MM.1S (cell line): ENCODE measurements around the gene MMP23B.

Source experiments
- DNase-seq: peaks from one replicate; pipeline ENCODE4 v3.0.0-alpha.2; 2015
- H2AFZ ChIP-seq: fragments of 300-600 bp; sonication (generic); 2 replicates; pipeline ENCODE4 v1.6.0; 2016; ENCODE audit warnings: antibody characterized with exemption, low read length
- H3F3A ChIP-seq: fragments of 300-600 bp; sonication (generic); 2 replicates; pipeline ENCODE4 v1.6.1; 2016; ENCODE audit warnings: mild to moderate bottlenecking, antibody characterized with exemption, low read length, moderate library complexity, mixed read lengths; ENCODE audit not compliant: insufficient read depth
- H3K27ac ChIP-seq: fragments of 300-600 bp; sonication (generic); 2 replicates; pipeline ENCODE4 v1.5.1; 2016; ENCODE audit warnings: mild to moderate bottlenecking, low read length
- H3K27me3 ChIP-seq: fragments of 300-600 bp; sonication (generic); replicated peaks from 2 replicates; pipeline ENCODE4 v1.6.0; 2016; ENCODE audit warnings: low read length; ENCODE audit not compliant: insufficient read depth
- H3K36me3 ChIP-seq: fragments of 300-600 bp; sonication (generic); replicated peaks from 2 replicates; pipeline ENCODE4 v1.6.1; 2016; ENCODE audit warnings: mild to moderate bottlenecking, low read length, mixed read lengths; ENCODE audit not compliant: insufficient read depth
- H3K4me1 ChIP-seq: fragments of 300-600 bp; sonication (generic); 2 replicates; pipeline ENCODE4 v1.6.1; 2016; ENCODE audit warnings: low read length, mixed read lengths
- H3K4me2 ChIP-seq: fragments of 300-600 bp; sonication (generic); 2 replicates; pipeline ENCODE4 v1.6.0; 2016; ENCODE audit warnings: low read depth, low read length
- H3K4me3 ChIP-seq: fragments of 300-600 bp; sonication (generic); 2 replicates; pipeline ENCODE4 v1.5.1; 2016; ENCODE audit warnings: low read length, mixed read lengths
- H3K79me2 ChIP-seq: fragments of 300-600 bp; sonication (generic); 2 replicates; pipeline ENCODE4 v1.6.1; 2016; ENCODE audit warnings: mixed run types, low read length, mixed read lengths
- H3K9ac ChIP-seq: fragments of 300-600 bp; sonication (generic); 2 replicates; pipeline ENCODE4 v1.6.1; 2016; ENCODE audit warnings: low read length, mixed read lengths
- H3K9me2 ChIP-seq: fragments of 300-600 bp; sonication (generic); replicated peaks from 2 replicates; pipeline ENCODE4 v1.6.1; 2016; ENCODE audit warnings: mild to moderate bottlenecking, low read length, mixed read lengths; ENCODE audit not compliant: insufficient read depth
- H3K9me3 ChIP-seq: fragments of 300-600 bp; sonication (generic); replicated peaks from 2 replicates; pipeline ENCODE4 v1.6.1; 2016; ENCODE audit warnings: mild to moderate bottlenecking, low read length, mixed read lengths; ENCODE audit not compliant: insufficient read depth
- H4K20me1 ChIP-seq: fragments of 300-600 bp; sonication (generic); 2 replicates; pipeline ENCODE4 v1.6.1; 2016; ENCODE audit warnings: mild to moderate bottlenecking, low read length, moderate library complexity, mixed read lengths; ENCODE audit not compliant: insufficient read depth
- EZH2 ChIP-seq: fragments of 300-600 bp; sonication (generic); optimal IDR thresholded peaks from 2 replicates; pipeline ENCODE3; 2017; ENCODE audit warnings: low read depth, mild to moderate bottlenecking, antibody characterized with exemption, low read length, mixed read lengths
- EZH2phosphoT487 ChIP-seq: fragments of 300-600 bp; sonication (generic); IDR thresholded peaks from 2 replicates; pipeline ENCODE4 v1.6.1; 2018; ENCODE audit warnings: antibody characterized with exemption, low read length
- TF ChIP-seq, protein P1 (sequence below): fragments of 300-600 bp; sonication (generic); IDR thresholded peaks from 2 replicates; pipeline ENCODE4 v1.5.1; 2016; ENCODE audit warnings: antibody characterized with exemption, low read length, mixed read lengths

The MMP23B gene

GRCh38 chr1:1628754-1629429 lies 3.1 kb upstream of the MMP23B start:
- DNase-seq = no peak
- no peaks in the 10 kb centered on the region for H3K79me2 ChIP-seq
- no peak overlapping the region for H3K27ac ChIP-seq
- H3K9me3 ChIP-seq = no peaks in the 10 kb centered on the region
- no peaks in the 10 kb centered on the region for H3F3A ChIP-seq
- no peaks in the 10 kb centered on the region for H4K20me1 ChIP-seq
- no peaks in the 10 kb centered on the region for H3K9me2 ChIP-seq
- no peak overlapping the region for H3K4me2 ChIP-seq
- no peak overlapping the region for H2AFZ ChIP-seq
- no peaks in the 10 kb centered on the region for H3K36me3 ChIP-seq
- peaks cover 4% of the 10 kb centered on the region; the same call in 1 of the 2 replicates for H3K4me1 ChIP-seq
- no peak overlapping the region; the same call in 1 of the 2 replicates for H3K4me3 ChIP-seq
- TF ChIP-seq, protein P1, sequence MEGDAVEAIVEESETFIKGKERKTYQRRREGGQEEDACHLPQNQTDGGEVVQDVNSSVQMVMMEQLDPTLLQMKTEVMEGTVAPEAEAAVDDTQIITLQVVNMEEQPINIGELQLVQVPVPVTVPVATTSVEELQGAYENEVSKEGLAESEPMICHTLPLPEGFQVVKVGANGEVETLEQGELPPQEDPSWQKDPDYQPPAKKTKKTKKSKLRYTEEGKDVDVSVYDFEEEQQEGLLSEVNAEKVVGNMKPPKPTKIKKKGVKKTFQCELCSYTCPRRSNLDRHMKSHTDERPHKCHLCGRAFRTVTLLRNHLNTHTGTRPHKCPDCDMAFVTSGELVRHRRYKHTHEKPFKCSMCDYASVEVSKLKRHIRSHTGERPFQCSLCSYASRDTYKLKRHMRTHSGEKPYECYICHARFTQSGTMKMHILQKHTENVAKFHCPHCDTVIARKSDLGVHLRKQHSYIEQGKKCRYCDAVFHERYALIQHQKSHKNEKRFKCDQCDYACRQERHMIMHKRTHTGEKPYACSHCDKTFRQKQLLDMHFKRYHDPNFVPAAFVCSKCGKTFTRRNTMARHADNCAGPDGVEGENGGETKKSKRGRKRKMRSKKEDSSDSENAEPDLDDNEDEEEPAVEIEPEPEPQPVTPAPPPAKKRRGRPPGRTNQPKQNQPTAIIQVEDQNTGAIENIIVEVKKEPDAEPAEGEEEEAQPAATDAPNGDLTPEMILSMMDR = no peak
- TF ChIP-seq EZH2 = no peak
- no peak for TF ChIP-seq EZH2phosphoT487
- no peak overlapping the region for H3K9ac ChIP-seq
- peaks cover 13% of the 10 kb centered on the region for H3K27me3 ChIP-seq

DNA sequence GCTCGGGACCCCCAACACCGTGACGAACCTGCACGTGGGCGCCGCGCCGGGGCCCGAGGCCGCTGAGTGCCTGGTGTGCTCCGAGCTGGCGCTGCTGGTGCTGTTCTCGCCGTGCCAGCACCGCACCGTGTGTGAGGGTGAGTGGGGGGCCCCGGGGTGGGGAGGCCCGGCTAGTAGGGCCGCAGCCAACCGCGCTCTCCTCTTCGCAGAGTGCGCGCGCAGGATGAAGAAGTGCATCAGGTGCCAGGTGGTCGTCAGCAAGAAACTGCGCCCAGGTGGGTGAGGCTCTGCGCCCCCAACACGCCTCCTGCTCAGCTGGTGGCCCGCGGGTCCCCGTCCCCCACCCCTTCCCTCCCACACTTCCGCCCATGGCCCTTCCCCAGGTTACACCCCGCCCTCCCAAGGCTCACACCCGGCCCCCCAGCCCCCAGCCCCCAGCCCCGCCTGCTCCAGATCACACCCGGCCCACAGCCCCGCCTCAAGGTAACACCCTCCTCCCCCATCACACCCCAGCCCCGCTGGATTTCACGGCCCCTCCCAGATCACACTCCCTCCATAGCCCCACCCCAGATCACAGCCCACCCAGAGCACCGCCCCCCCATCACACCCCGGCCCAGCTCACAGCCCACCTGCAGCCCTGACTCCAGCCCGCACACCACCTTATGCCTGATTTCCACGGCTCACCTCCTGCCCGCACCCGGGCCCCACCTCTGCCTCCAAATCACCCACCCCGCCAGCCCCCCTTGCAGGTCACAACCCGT lies 2.4 kb upstream of the MMP23B start:
- TF ChIP-seq EZH2 = no peak
- TF ChIP-seq, protein P1 = no peak
- TF ChIP-seq EZH2phosphoT487 = no peak
- H3K4me1 ChIP-seq = peaks cover 4% of the 10 kb centered on the region; the same call in 1 of the 2 replicates
- peaks cover 13% of the 10 kb centered on the region for H3K27me3 ChIP-seq
- no peak overlapping the region for H3K4me2 ChIP-seq
- H4K20me1 ChIP-seq = no peaks in the 10 kb centered on the region
- H3K4me3 ChIP-seq = no peak overlapping the region; the same call in 1 of the 2 replicates
- H3K36me3 ChIP-seq = no peaks in the 10 kb centered on the region
- no peak for DNase-seq
- no peak overlapping the region for H2AFZ ChIP-seq
- no peaks in the 10 kb centered on the region for H3K9me3 ChIP-seq
- no peak overlapping the region for H3K9ac ChIP-seq
- H3K79me2 ChIP-seq = no peaks in the 10 kb centered on the region
- H3K27ac ChIP-seq = no peak overlapping the region
- no peaks in the 10 kb centered on the region for H3F3A ChIP-seq
- no peaks in the 10 kb centered on the region for H3K9me2 ChIP-seq

DNA sequence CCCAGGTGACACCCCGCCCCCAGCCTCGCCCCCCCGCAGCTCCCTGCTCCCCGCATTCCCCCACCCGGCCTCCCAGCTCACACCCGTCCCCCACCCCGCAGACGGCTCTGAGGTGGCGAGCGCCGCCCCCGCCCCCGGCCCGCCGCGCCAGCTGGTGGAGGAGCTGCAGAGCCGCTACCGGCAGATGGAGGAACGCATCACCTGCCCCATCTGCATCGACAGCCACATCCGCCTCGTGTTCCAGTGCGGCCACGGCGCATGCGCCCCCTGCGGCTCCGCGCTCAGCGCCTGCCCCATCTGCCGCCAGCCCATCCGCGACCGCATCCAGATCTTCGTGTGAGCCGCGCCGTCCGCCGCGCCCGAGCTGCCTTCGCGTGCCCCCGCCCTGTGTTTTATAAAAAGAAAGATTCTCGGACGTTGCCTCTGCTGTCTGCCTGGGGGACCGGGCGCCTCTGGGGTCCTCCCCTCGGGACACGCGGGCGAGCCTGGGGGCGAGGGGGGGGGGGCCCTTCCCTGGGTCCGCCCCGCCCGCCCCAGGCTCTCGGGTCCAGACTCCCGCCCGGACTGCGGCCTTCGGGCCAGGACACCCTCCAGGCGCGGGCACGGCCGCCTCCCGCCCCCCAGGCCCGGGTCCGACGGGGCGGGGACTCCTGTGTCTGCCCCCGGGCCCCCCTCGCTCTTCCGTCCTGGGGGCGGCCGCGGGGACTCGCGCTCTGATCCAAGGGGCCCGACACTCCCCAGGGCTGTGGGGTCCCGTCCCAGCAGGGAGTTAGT lies 1.6 kb upstream of the MMP23B start:
- DNase-seq = peak; percentile 93
- Histone ChIP-seq H3K4me3 (peak overlapping the region; percentile 44), H3K4me1 (peaks cover 4% of the 10 kb centered on the region; the same call in 1 of the 2 replicates), H3K27ac (no peak overlapping the region), H3K4me2 (peak overlapping the region; percentile 81), H3F3A (no peaks in the 10 kb centered on the region), H3K27me3 (peaks cover 13% of the 10 kb centered on the region), H3K9me3 (no peaks in the 10 kb centered on the region), H2AFZ (peak overlapping the region; percentile 77), H3K9ac (peak overlapping the region; percentile 42; the same call in 1 of the 2 replicates), H4K20me1 (no peaks in the 10 kb centered on the region), H3K9me2 (no peaks in the 10 kb centered on the region), H3K79me2 (no peaks in the 10 kb centered on the region), H3K36me3 (no peaks in the 10 kb centered on the region)
- TF ChIP-seq EZH2 (no peak), EZH2phosphoT487 (no peak)
- TF ChIP-seq, protein P1 = no peak
